Activated naive CD4-positive, alpha-beta T cell (primary cell): ENCODE results near the gene RARA.
"Not testable (repeated sequence)": the region's sequence is repeated elsewhere in the genome, so short reads cannot be mapped to it uniquely, and the experiment has no call there.

ENCODE experiments used
- DNase-seq, 4 experiments: peaks; one replicate each; lab custom pipeline; 2025; lab: John Stamatoyannopoulos, UW

The RARA gene

DNA sequence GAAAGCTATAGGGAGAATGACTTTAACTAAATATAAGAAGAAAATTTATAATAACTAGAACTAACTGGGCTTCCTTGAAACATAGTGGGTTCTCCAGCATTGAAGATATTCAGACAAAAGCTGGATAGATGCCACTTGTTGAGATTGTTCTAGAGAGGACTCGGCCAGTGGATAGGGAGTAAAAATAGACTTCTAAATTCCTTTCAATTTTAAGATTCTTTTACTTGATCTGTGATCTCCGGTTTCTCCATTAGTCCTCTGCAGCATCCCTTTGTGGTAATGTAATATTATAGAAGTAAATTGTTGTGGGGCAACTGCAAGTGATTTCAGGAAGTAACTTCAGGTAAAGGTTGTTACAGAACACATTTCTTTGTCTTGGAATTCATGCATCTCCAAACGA, 10.3 kb upstream of the RARA start:
- DNase-seq, result no peak

DNA sequence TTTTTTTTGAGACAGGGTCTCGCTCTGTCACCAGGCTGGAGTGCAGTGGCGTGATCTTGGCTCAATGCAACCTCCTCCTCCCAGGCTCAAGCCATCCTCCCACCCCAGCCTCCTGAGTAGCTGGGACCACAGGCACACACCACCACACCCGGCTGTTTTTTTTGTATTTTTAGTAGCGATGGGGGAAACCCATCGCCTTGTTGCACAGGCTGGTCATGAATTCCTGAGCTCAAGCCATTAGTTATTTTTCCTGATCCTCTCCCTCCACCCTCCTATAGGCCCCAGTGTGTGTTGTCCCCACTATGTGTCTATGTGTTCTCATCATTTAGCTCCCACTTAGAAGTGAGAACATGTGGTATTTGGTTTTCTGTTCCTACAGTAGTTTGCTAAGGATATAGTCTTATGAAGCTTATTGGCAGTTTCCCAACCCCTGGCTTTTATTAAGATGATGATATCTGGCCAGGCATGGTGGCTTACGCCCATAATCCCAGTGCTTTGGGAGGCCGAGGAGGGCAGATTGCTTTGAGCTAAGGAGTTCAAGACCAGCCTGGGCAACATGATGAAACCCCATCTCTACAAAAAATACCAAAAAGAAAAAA, 9.7 kb upstream of the RARA start:
- not testable (repeated sequence) for DNase-seq

DNA sequence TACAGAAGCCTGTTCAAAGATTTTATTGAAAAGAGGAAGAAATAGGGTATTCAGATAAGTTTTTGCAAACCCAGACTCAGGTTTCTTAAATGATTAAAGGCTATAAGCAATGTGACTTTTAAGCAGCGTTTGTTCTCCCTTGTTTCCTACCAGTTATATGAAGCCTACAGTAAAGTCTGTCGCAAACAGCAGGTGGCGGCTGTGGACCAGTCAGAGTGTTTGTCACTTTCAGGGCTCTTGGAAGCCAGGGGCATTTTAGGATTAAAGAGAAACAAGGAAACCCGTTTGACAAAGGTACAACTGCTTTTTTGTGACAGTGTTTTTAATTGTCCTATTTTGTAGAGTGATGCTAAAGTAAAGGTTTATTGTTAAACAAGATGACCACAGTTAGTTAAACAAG, 7.7 kb upstream of the RARA start:
- no peak for DNase-seq

DNA sequence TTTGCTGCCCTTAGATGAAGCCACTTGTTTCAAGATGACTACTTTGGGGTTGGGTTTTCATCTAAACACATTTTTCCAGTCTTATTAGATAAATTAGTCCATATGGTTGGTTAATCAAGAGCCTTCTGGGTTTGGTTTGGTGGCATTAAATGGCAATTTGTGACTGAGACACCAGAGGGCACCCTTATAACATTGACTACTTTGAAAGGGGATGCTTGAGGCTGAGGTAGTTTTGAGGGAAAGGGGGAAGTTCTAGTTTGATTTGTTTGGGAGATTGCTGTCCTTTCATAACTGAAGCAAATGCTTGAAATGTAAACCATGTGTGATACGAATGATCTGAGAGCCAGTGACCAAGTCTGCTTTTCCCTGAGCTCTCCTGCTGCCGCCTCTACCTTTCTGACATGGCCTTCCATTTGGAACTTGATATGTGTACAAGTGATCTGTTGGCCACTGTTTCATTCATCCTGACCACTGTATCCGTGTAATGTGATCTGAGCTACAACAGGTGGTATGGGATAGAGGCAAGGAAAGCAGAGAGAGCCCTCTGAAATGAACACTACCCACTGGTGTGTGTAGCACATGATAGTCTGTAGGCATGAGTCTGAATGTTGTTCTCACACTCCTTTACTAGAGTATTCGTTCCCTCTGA, 5.8 kb upstream of the RARA start:
- no peak for DNase-seq

DNA sequence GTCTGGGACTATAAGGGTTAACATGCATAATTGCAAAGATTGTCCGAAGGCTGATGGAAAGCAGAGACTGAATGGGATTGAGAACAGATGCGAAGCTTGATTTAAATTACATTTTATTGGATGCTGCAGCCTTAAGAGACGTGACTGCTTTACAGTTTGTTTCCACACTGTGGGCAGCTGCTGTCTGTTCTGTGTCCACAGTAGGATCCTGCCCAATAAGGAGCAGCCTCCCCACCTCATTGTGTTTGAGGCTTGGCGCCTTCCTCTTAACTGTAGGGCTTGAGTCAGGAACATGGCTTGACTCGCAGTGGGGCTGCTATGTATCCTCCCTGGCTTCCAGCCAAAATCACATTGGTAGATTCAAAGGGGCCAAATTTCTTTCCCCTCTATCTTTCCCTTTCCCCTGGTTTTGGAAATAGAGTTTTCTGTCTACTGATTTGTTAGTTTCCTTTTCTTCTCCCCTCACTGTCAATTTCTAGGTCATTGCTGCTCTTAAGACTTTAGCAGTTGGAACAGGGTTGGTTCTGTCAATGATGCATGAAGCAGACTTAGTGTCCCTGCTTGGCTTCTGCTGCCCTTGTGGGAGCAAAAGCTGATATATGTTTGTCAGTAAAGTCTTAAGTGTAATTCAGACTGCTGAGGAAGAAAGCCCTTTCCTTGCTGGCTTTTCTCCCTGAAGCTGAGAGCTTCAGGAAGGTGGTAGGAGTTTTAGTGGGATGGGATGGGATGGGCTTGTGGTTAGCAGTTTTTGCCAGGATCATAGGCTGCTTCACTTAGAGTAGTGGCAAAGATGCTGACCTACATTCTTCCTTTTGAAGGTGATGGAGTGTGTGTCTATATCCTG, 5.0 kb upstream of the RARA start:
- no peak for DNase-seq

DNA sequence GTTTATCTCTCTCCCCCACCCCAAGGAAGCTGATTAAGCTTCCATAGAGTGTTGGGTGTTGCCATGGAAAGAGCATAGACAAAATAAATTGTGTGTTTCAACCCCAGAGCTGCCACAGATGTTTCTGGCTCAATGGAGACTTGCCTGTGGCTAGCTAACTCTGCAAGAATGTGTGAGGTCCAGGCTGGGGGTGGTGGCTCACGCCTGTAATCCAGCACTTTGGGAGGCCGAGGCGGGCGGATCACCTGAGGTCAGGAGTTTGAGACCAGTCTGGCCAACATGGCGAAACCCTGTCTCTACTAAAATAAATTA, 4.5 kb upstream of the RARA start:
- not testable (repeated sequence) for DNase-seq

DNA sequence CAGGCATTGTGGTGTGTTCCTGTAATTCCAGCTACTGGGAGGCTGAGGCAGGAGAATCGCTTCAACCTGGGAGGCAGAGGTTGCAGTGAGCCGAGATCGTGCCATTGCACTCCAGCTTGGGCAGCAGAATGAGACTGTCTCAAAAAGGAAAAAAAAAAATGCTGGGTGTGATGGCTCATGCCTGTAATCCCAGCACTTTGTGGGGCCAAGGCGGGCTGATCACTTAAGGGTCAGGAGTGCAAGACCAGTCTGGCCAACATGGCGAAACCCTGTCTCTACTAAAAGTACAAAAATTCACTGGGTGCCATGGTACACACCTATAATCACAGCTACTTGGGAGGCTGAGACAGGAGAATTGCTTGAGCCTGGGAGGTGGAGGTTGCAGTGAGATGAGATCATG, 4.1 kb upstream of the RARA start:
- not testable (repeated sequence) for DNase-seq

DNA sequence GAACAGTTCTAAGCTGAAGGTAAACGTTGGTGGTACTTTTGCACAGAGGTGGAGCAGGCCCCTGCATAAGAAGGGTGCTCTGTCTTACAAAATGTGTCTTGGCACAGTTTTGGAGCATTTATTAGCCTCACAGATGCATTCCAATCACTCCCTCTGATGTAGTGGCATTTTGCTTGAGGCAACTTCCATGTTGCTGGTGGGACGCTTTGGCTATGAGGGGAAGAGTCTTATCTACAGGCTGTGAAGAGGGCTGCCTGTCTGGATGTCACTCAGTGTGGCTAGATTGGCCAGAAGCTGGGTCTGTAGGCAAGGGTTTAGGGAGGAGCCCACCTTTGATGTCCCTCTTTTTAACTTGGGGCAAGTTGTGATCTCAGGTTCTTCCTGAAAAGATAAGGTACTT, 2.6 kb upstream of the RARA start:
- no peak for DNase-seq

DNA sequence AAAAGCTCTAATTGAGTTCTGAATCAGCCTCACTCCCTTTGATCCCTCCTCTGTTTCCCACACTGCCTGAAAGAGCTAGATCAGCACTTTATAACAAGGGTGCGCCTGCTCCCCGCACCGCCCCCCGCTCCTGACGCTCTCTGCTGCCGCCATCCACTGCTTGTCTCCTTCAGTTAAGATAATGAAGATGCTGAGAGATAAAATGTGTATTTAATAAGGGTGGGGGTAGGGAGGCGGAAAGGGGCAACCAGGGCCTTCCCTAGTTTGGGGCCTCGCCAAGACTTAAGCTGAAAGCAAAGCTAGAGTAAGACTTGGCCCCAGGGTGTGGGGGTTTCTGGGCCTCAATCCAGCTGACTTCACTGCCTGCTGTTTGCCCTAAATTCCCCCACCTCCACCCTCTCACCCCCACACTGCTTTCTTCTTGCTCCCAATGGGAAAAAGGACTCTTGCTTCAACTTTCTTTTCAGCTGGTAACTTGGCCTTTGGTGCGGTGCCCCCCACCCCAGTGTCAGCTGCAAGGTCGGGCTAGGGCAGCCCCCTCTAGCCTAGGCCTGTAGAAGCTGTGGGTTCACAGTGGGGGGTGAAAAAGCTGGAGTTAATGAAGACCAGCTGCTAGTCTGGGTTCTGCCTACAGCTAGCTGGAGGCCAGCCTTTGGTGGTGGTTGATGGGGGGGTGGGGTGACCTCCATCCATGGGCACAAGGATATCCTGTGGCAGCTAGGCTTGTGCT, 1.8 kb upstream of the RARA start:
- no peak for DNase-seq

DNA sequence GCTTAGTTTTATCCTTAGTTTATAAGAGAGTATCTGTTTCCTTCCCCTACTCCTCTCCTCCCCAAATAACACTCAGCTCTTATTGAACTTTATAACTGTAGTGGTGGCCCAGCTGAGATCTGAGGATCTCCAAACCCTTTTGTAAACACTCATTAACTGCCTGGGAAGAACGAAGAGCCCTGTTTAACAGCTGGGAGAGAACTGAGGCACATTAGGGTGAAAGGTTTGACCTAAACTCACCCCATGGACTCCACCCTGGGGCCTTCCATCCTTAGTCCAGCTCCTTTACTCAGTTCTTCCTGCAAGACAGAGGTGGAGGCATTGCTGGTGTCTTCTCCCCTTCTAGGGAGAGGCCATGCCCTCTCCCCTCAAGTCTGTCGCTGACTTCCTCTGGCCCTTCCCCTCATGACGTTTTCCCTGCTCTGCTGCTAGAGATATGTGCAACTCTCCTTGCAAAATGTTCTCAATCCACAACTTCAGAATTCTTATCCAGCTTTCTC, 1.2 kb upstream of the RARA start:
- no peak for DNase-seq

DNA sequence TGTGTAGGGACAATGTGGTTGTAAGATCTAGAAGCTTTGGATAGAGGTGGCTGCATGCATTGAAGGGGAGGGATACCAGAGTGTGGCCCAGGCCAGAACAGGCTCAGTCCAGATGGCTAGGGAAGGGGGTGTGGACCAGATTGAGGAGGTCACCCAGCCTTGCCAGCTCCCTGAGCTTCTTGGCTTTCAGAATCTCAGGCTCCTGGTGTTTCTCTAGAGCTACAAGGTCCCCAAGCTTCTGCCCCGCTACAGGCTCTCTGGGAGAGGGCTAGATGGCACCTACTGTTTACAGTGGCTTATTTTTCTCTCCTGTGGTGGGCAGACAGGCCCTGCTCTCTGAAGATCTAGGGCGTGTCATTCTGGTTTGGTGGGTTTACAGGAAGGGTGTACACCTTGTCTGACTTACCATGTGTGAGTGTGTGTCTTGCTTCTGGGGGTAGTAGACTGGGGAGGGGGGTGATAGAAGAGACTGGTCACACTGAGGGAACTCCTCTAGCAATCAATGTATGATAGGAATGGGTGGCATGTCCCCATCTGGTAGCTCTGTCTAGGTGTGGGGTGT, 1.1 kb downstream of the RARA start:
- DNase-seq, result no peak

DNA sequence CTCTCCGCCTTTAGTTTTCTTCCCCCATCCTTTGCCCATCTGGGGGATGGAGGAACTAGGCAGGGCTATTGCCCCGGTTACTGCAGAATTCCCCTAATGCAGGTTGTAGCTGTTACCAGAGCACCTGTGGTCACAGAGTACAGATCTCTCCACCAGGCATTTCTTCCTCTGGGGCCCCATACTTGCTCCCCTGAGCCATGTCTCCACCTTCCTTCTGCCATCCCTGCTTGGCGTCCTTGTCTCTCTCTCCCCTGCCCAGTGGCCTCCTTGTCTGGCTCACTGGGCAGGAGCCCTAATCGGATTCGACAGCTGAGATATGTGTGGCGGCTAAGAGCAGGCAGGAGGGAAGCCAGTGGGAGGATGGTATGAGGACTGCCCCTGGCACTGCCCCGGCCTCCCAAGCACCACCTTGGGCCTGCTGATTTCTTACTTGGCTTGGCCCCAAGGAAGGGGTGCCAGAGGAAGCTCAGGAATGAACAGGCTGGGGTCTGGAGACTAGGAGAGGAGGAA, 2.0 kb downstream of the RARA start:
- no peak for DNase-seq

DNA sequence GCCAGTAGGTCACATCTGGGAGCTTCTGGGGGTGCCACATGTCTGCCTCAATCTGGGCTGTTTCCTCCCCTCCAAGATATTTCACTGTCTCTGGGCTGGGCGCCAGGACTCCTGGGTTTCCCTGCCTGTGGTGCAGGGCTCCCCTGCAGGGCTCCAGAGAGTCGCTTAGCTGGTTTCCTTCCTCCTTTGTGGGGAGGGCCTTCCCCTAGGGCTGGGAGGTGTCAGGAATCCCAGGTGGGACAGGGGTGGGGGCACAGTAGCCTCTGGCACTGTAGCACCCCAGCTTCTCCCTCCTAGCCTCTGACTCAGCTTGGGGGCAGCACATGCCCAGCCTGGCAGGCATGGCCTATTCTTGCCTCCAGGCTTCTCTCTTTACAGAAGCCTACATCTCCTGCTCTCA, 2.6 kb downstream of the RARA start:
- DNase-seq, result no peak

DNA sequence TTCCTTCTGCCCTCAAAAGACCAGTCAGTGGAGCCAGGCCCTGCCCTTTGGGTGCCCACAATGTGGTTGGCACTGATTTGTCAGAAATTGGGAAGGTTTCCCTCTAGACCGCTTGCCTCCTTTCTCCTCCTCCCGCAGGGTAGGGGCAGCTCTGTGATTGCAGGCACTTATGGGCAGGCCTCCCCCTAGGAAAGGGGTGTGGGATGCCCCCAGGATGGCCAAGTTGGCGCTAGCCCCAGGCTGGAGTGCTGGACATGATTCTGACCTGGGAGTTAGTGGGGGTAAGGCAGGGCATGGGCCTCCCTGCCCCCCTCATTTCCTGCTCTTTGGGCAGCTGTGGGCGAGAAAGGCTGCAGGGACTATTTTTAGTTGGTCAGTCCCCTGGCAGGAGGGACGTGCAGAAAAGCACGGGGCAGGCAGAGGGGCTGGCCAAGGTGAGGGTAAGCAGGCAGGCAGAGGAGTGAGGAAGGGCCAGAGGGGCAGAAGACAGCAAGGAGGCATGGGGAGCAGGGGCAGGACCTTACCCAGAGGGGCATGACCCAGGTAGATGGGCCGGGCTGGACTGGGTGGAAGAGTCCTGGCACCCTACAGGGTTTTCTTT, 3.3 kb downstream of the RARA start:
- no peak for DNase-seq

DNA sequence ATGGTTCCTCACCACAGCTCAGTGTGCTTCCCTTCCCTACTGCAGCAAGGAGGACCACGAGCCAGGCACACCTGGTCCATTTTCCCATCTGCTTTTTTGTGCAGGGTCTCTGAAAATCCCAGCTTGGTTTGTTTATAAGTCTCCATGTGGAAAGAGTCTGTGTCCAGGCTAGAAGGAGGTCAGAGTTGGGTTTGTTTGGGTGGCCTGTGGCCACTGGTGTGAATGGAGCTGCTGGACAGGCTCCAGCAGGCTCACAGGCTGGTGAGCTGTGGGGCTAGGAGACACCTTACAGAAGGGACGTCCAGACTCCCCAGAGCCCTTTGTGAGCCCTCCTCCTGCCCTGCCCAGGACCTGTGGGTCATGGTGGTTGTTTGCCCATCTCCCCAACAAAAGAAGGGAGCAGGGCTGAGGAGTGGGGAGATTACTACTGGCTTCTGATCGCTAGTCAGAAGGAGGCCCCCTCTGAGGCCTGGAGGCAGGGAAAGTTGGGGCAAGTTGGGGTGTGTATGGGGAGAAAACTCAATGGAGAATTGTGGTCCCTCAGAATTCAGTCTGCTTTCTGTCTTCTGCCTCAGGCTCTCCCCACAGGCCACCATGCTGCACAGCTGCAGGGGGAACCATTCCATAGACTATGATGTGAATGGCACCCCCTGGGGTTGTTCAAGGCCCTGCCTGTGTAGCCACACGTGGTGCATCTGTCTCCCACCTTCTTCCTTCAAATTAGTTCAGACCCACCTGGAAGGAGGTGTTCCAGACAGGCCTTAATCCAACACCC, 4.1 kb downstream of the RARA start:
- no peak for DNase-seq

DNA sequence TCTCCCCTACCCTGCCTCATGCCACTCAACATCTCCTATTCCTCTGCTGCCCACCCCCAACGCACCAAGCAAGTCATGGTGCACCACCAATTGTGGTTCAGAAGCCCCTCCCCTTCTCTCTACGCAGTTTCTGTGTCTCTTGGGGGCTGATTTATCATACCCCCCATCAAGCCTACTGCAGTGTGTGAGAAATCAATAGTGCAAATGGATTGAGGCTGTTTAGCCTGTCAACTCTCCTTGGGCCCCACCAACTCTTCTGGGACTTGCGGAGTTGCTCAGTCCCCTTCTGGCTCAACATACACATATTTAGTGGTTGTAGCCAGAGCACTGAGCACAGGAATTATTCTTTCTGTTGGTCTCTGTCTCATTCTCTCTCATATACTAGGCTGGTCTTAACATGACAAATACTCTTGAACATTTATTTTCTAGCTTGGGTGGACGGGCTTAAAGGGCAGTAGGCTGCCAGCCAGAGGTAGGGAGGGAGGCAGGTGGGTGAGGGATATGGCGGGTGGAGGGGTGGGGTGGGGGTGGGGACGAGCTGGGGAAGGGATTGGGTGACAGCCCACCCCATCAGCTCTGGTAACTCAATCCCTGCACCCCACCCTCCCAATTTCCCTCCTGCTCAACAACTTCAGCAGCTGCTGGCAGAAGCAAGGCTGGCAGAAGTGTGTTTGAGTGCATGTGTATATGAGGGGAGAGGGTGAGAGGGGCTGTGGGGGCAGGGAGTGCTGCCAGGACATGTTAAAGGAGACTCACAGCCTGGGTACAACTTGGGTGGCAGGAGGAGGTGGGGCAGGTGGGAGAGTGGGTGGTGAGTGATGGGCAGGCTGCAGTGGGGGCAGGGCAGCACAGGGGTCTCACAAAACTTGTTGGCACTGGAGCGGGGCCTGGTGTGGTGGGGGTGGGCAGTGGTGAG, 4.9 kb downstream of the RARA start:
- DNase-seq, result no peak

DNA sequence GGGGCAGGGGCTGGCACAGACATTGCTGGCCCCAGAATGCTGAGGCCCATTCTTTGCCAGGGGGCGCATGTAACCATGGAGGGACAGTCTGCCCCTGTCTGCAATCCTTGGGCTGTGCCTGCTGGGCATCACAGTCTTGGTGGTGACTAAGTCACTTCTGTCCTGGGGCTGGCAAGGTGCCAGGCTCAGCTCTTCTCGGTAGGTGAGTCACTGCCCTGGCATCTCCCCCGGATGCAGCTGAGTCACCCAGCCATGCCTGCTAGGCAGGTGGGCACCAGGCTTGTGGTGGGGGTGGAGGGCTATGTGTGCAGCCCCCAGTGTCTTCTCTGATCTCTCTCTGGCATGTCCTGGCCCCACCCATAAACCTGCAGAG, 5.6 kb downstream of the RARA start:
- peak; percentile 49 to 78 (median 62) for DNase-seq

DNA sequence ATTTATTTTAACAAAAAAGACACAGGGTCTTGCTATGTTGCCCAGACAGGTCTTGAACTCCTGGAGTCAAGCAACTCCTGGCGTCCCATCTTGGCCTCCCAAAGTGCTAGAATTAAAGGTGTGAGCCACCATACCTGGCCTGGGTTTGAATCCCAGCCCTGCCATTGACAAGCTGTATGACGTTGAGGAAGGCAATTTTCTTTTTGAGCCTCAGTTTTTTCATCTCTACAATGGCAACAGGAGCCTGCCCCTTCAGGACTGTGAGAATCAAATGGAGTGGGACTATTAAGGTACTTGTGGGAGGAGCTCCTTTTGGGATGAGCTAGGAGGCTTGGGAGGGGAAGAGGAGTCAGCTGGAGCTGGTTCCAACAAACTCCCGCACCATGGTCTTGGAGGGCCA, 6.2 kb downstream of the RARA start:
- DNase-seq, result no peak

DNA sequence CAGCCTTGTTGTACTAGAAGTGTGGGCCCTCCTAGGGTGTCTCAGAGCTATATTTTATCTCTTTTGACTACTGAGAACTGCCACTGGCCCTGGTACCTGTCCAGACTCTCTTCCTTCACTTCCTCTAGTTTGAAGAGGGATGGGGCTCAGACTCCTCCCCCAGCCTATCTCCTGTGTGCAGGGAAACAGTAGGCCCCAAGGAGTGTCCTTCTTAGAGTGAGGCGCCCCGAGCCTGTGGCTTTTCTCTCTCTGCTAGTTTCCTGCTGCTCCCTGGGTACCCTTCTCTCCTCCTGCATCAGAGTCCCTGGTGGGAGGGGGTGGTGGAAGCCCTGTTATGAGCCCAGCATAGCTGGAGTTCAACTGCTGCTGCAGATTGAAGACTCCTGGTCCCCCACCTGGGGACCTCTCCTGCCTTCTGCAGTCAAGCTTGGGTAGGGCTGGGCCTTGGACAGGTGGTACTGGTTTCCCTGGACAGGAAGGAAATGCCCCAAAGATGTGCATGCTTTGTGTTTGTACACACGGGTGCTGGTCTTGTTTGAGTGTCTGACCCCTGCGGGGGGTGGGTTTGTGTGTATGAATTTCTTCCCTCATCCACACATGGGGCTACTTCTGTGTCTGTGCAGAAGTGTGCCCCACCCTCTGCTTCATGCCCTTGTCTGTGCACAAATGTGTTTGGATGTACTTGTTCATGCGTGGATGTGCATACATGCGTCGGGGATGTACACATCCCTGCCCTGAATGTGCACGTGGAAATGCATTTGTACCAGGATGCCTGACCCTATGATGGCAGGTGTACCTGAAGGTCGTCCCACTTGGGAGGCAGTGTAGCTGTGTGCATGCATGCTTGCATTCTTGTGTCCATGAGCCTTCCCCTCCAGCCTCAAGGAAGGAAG, 6.9 kb downstream of the RARA start:
- no peak for DNase-seq
